Inflammatory macrophage treated with lipopolysaccharide for 4 hours (primary cell): ENCODE results near the gene LENG9.

Source experiments
- DNase-seq: peaks from one replicate; pipeline ENCODE4 v3.0.0-alpha.2; 2020

LENG9 gene

GRCh38 chr19:54420068-54420382, 43.6 kb downstream of the LENG9 start:
- DNase-seq: no peak

DNA sequence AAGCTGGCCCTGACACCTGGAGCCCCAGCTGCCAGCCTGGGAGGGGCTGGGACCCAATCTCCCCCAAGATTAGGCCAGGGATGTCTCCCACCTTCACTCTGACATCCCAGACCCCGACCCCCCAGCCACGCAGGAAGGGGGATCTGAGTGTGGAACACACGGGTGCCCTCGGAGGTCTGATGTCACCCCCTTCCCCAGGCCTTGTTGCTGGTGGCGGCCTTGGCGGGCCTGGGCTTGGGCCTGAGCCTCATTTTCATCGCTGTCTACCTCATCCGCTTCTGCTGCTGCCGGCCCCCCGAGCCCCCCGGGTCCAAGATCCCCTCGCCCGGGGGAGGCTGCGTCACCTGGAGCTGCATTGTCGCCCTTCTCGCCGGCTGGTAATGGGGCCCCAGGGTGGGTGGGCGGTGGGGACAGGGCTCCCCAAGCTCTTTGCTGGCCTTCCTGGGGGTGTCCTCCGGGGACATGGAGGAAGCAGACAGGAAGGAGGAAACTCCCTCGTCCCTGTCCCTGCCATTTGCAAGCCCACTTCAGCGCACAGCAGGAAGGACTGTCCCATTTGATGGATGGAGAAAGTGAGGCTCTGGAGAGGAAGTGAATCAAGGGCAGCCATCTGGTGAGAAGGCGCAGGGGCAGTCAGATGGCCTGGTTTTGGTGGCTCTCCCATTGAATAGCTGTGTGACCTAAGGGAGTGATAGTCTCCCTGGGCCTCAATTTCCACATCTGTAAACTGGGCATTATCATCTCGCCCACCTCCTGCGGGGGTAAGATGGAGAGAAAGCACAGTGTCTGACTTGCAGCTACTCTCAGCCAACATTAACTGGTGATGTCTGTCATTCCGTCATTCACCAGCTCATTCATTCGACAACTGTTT, 44.4 kb downstream of the LENG9 start:
- DNase-seq: no peak

GRCh38 chr19:54418030-54418929, 45.3 kb downstream of the LENG9 start:
- peak; percentile 58 for DNase-seq

DNA sequence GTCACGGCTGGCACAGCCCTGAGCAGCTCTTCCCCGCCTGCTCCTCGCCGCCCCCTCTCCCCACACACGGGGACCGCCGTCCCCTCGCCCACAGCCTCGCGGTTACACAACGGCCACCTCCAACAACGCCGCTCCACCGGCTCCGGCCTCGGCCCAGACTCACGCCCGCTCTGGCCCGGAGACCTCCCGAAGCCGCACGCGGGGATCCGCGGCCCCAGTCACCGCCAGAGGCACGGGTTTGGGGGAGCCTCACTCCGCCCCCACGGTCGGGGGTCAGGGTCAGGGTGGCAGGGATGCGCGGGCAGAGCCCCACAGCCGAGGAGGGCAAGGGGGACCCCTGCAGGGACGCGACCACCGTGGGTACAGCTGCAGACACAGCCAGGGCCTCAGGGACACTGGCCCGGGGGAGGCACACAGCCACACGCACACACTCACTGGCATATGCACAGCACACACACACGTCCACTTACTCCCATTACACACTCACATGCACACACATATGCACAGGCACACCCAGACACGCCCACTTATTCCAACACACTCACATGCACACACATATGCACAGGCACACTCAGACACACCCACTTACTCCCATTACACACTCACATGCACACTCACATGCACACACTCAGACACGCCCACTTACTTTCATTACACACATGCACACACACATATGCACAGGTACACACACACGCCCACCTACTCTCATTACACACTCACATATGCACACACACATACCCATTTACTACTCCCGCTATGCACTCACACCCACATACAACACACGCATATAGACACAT, 46.7 kb downstream of the LENG9 start:
- DNase-seq: no peak

DNA sequence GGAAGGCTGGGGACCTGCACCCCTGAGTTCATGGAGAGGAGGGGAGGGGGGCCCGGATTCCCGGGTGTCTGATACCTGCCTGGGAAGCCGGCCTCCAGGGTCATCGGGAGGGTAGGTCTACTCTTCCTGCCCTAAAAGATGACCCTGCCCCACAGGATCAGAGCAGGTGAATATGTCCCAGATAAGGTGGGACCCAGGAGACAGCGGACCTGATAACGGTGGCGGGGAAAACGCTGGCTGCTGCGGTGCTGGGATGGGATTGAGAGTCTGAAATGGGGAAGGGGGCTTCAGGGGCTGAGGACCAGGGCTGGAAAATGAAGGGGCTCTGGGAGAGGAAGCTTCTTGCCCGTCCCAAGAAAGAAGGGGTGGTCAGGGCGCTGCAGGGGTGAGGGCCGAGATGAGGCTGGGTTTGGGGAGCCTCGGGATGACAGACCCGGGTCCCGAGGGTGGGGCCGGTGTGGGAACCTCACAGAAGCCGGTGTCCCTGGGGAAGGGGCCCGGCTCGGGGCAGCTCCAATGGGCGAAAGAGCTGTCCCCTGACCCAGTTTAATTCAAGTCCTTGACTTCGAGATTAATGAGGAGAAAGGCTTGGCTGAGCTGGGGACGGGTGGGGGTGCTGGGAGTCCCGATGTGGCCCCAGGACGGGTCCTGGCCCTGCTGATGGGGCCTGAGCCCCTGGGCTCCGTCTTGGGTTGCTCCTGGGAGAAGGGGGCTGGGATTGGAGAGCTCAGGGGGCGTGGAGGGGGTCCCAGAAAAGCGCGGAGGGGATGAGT, 47.5 kb downstream of the LENG9 start:
- no peak for DNase-seq

DNA sequence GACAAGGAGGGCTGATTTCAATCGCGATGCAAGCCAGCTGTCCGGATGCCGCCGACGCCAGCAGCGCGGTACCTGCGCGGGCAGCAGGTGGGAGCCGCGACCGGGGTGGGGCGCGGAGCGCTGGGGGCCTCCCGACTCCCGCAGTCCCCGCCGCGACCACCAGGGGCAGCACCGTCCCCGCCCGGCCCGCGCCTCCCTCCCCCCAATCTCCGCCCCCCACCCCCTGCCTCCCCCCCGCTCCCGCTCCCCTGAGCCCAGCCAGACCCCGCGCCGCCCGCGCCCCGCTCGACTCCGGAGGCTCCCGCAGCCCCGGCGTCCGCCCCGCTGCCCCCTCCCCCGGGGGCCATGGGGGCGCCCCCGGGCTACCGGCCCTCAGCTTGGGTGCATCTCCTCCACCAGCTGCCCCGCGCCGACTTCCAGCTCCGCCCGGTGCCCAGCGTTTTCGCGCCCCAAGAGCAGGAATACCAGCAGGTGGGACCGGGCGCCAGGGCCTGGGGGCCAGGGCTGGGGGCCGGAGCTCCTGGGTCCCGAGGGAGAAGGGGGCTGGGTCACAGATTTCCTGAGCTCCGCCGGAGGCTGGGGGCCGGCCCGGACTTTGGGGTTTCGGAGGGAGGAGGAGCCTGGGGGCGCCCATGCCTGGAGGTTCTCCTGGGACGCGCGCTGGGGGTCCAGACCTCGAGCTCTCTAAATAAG, 48.2 kb downstream of the LENG9 start, which contains the start of gene TTYH1:
Gene TTYH1 (plus strand): TSS at position 257 of the 693 bp plus-strand sequence. CDS start 89 bp downstream, at position 346.
- DNase-seq: no peak

DNA sequence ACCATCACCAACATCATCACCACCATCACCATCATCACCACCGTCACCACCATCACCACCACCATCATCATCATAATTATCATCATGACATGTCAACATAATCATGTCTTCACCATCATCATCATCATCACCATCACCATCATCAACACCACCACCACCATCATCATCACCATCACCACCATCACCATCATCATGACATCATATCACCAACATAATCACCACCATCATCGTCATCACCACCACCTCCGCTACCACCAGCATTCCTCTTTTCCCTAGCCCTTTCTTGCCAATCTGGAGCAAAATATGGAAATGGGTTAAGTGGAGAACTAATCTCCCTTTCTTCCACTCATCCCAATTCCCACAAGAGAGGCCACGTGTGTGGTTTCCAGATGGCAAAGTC, 49.4 kb downstream of the LENG9 start:
- no peak for DNase-seq

DNA sequence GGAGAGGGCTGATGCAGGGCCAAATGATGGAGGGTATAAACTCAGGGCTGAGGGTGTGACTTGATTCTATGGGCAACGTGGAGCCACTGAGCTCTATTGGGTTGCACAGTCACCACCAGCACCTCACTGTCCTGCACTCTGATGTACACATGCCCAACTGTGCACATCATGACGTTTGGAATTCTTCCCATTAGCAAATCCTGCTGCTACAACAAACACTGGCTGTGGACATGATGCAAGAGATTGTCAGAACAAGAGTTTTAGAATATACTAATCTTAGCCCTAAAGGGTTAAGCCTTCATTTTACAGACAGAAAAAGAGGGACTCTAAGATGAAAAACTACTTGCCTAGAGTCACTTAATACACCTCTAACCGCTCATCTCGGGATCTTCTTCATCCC, 50.7 kb downstream of the LENG9 start:
- no peak for DNase-seq
